GM23248 (cell line): Measurements from ENCODE around the gene SLC46A2. TPM values are rescaled to one million over a fixed set of nuclear protein-coding genes. Genes with fewer than 3 reads are reported as not detected.

Experiments
- DNase-seq: peaks from one replicate; pipeline ENCODE4 v3.0.0-alpha.2; 2015
- H2AFZ ChIP-seq: fragments of 200-600 bp; sonication (generic); 2 replicates; pipeline ENCODE4 v1.6.1; 2016; ENCODE audit warnings: antibody characterized with exemption
- H3F3A ChIP-seq: fragments of 200-600 bp; sonication (generic); 2 replicates; pipeline ENCODE4 v1.6.1; 2016; ENCODE audit warnings: mild to moderate bottlenecking, antibody characterized with exemption, mixed run types; ENCODE audit not compliant: insufficient read depth
- H3K27ac ChIP-seq: fragments of 200-600 bp; sonication (generic); 2 replicates; pipeline ENCODE4 v1.5.1; 2016; ENCODE audit warnings: mild to moderate bottlenecking
- H3K27me3 ChIP-seq: fragments of 200-600 bp; sonication (generic); replicated peaks from 2 replicates; pipeline ENCODE4 v1.6.1; 2016; ENCODE audit warnings: mild to moderate bottlenecking; ENCODE audit not compliant: insufficient read depth
- H3K36me3 ChIP-seq: fragments of 200-600 bp; sonication (generic); 2 replicates; pipeline ENCODE4 v1.6.1; 2016; ENCODE audit warnings: low read depth, mild to moderate bottlenecking
- H3K4me1 ChIP-seq: fragments of 200-600 bp; sonication (generic); 2 replicates; pipeline ENCODE4 v1.6.1; 2016; ENCODE audit warnings: mild to moderate bottlenecking; ENCODE audit not compliant: insufficient read depth
- H3K4me2 ChIP-seq: fragments of 200-600 bp; sonication (generic); one replicate; pipeline ENCODE4 v1.6.1; 2016; ENCODE audit warnings: mild to moderate bottlenecking; ENCODE audit not compliant: unreplicated experiment
- H3K4me3 ChIP-seq: fragments of 200-600 bp; sonication (generic); 2 replicates; pipeline ENCODE4 v1.5.1; 2016; ENCODE audit warnings: mild to moderate bottlenecking
- H3K79me2 ChIP-seq: fragments of 200-600 bp; sonication (generic); 2 replicates; pipeline ENCODE4 v1.6.1; 2016; ENCODE audit warnings: mild to moderate bottlenecking; ENCODE audit not compliant: insufficient read depth
- H3K9ac ChIP-seq: fragments of 200-600 bp; sonication (generic); 2 replicates; pipeline ENCODE4 v1.6.1; 2016; ENCODE audit warnings: mild to moderate bottlenecking
- H3K9me2 ChIP-seq: fragments of 200-600 bp; sonication (generic); 2 replicates; pipeline ENCODE4 v1.6.1; 2016; ENCODE audit warnings: mixed run types, mild to moderate bottlenecking, moderate library complexity; ENCODE audit not compliant: insufficient read depth
- H3K9me3 ChIP-seq: fragments of 200-600 bp; sonication (generic); one replicate; pipeline ENCODE4 v1.6.1; 2017; ENCODE audit warnings: low read depth
- H4K20me1 ChIP-seq: fragments of 200-600 bp; sonication (generic); 2 replicates; pipeline ENCODE4 v1.6.0; 2016; ENCODE audit not compliant: insufficient read depth
- EZH2 ChIP-seq: fragments of 200-600 bp; sonication (generic); IDR thresholded peaks from 2 replicates; pipeline ENCODE4 v1.6.1; 2018; ENCODE audit warnings: antibody characterized with exemption, mild to moderate bottlenecking; ENCODE audit not compliant: insufficient read depth, poor library complexity, severe bottlenecking
- EZH2phosphoT487 ChIP-seq: fragments of 200-600 bp; sonication (generic); IDR thresholded peaks from 2 replicates; pipeline ENCODE4 v1.6.1; 2018; ENCODE audit warnings: antibody characterized with exemption, moderate library complexity, mild to moderate bottlenecking, low read depth; ENCODE audit not compliant: insufficient read depth
- WGBS, 2 experiments: methylation state at CpG; one replicate each; pipeline ENCODE4 v1.1.6; 2015 to 2017; ENCODE audit warnings: low lambda C conversion rate in 2 of 2, low coverage in 1 of 2; ENCODE audit errors: missing lambda C conversion rate in 2 of 2; 5-methylcytosine and 5-hydroxymethylcytosine counted together
- in situ Hi-C: fragments of 300-500 bp; cut with MboI; formaldehyde crosslinking; loops from 2 replicates; pipeline ENCODE4 v1.15.0; 2020
- polyA plus RNA-seq: library from polyadenylated mRNA; unstranded; fragments of >200 nt; fragmentation: Nextera tagmentation; extraction: Ambion mirVana; gene quantifications from 2 replicates; pipeline ENCODE4 v1.2.1, GENCODE V29; 2016
- total RNA-seq: library from RNA; depleted of rRNA; stranded (reverse); fragments of >200 nt; shearing (Covaris generic); gene quantifications from 2 replicates; pipeline ENCODE4 v1.2.3, GENCODE V29; 2014

Gene SLC46A2
- total and polyA plus RNA-seq, 2 experiments from 2014 or later = not detected

DNA sequence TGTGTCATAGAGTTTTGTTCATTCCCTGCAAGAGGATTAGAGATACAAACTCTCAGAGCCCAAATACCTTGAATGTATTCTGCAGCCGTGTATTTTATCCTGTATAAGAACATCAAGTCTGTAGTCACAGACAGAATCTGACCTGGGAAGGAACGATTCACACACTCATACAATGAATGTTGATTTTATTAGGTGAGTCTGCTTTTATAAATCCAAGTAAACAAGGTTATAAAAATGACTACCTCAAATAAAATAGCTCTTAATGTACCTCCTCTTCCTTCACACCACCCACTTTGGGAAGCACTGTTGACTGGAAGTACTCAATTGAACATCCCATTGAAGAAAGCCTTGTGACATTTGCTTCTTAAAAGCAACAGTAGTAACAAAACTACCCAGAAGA, 11.9 kb downstream of the SLC46A2 start:
- in situ Hi-C loops = no loop called here
- 96% methylated on average over 2 of the region's 2 CpGs for WGBS, 2 experiments
- TF ChIP-seq EZH2 (no peak), EZH2phosphoT487 (no peak)

DNA sequence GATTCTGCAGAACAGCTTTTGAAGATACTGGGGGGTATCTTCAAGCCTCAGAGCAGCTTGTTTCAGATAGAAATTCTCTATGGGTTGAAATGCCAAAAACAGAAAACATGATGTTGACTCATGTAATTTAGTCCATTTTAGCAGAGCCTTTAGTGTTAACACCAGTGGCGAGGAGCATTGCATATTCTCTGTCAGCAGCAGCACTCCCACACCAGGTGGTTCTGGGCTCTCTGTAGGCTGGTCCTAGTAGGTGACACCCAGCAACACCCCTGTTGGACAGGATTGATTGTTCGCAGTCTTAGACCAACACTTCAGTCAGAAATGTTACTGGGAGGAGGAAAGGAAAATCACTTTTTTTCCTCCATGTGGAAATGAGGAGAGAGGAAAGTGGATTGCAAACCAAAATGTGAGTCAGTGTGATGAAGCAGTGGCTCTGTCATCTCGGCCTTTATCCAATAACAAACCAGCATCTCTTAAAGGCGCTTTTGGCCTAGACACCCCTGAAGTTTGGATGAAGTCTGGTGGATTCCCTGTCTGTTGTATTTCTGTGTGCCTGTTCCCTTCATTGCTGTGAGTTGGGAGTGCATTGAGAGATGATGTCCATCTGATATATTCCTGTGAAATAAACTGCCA, 16.8 kb downstream of the SLC46A2 start:
- peak overlapping the region; percentile 33; the same call in 1 of the 2 replicates for H3K27ac ChIP-seq
- no peak overlapping the region for H2AFZ ChIP-seq
- no peaks in the 10 kb centered on the region for H4K20me1 ChIP-seq
- H3K9ac ChIP-seq = no peak overlapping the region; the same call in 1 of the 2 replicates
- WGBS, 2 experiments = 84 to 89% methylated on average over 4 of the region's 4 CpGs
- in situ Hi-C loops = no loop called here
- H3K4me3 ChIP-seq = no peak overlapping the region
- H3K79me2 ChIP-seq = no peaks in the 10 kb centered on the region; the same call in 1 of the 2 replicates
- no peaks in the 10 kb centered on the region for H3K9me2 ChIP-seq
- H3K27me3 ChIP-seq = no peaks in the 10 kb centered on the region
- TF ChIP-seq EZH2phosphoT487 (no peak), EZH2 (no peak)
- H3F3A ChIP-seq = peaks cover 17% of the 10 kb centered on the region; the same call in 1 of the 2 replicates
- H3K36me3 ChIP-seq = peaks cover 39% of the 10 kb centered on the region
- peak; percentile 57 for DNase-seq
- H3K4me2 ChIP-seq = no peak overlapping the region
- H3K9me3 ChIP-seq = no peaks in the 10 kb centered on the region
- H3K4me1 ChIP-seq = peaks cover 8% of the 10 kb centered on the region; the same call in 1 of the 2 replicates

More for the DNA sequence above, 11.9 kb downstream of the SLC46A2 start:
- Histone ChIP-seq H3K36me3 (peaks cover 24% of the 10 kb centered on the region), H3K27ac (no peak overlapping the region), H3K4me3 (no peak overlapping the region), H3K4me1 (peaks cover 16% of the 10 kb centered on the region), H4K20me1 (no peaks in the 10 kb centered on the region), H3K27me3 (no peaks in the 10 kb centered on the region), H3K9me2 (no peaks in the 10 kb centered on the region), H3K4me2 (no peak overlapping the region), H2AFZ (no peak overlapping the region), H3F3A (peaks cover 22% of the 10 kb centered on the region; the same call in 1 of the 2 replicates), H3K9me3 (no peaks in the 10 kb centered on the region), H3K9ac (no peak overlapping the region), H3K79me2 (no peaks in the 10 kb centered on the region)
- DNase-seq = no peak

DNA sequence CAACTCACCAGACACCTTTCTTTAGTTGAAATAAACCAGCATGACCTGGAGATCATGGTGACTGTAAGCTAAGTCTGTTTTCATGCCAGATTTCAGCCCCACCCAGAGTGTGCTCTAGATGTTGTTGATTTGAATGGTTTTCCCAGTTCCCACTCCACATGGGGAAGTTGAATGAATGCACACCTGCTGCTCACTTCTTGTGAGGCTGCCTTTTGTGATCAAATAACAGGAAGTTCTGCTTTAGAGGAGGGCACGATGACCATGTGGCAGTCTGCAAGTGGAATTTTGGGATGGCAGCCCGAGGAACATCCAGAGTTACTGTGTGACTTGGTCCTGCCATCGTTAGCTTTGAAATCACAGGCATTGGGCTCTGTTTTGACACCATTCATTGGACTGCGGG, 18.7 kb downstream of the SLC46A2 start:
- H3K9me2 ChIP-seq = no peaks in the 10 kb centered on the region
- in situ Hi-C loops = no loop called here

DNA sequence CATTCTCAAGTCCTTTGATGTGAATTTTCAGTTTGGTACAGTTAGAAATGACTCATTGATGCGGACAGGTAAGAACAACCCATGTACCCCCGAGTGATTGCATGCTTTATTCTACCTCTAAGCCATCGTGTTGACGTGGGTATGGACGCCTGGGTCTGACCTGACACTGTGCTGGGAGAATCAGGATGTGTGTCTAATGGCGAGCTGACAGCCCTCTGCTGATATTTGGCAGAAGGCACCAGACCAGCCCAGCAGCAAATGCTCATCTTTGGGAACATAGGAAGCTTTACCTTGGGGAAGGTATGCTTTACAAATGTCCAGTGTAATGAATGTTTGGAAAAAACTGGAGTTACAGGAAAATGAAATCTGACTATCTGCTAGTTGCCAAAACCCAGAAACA, 20.1 kb downstream of the SLC46A2 start:
- Histone ChIP-seq H2AFZ (no peak overlapping the region), H3K27ac (no peak overlapping the region), H3K4me3 (no peak overlapping the region), H3K9me3 (no peaks in the 10 kb centered on the region), H3K9me2 (no peaks in the 10 kb centered on the region), H3K36me3 (peaks cover 25% of the 10 kb centered on the region), H3K9ac (no peak overlapping the region), H3F3A (peaks cover 32% of the 10 kb centered on the region), H3K4me1 (peaks cover 19% of the 10 kb centered on the region), H3K79me2 (no peaks in the 10 kb centered on the region; the same call in 1 of the 2 replicates), H3K27me3 (no peaks in the 10 kb centered on the region), H3K4me2 (no peak overlapping the region), H4K20me1 (no peaks in the 10 kb centered on the region)
- no peak for DNase-seq
- 89 to 90% methylated on average over 6 of the region's 6 CpGs for WGBS, 2 experiments
- in situ Hi-C loops = no loop called here
- TF ChIP-seq EZH2phosphoT487 (no peak), EZH2 (no peak)

More for the DNA sequence above, 18.7 kb downstream of the SLC46A2 start:
- Histone ChIP-seq H3K4me3 (no peak overlapping the region), H3K4me1 (peaks cover 19% of the 10 kb centered on the region), H2AFZ (no peak overlapping the region), H3K9ac (no peak overlapping the region), H3K4me2 (no peak overlapping the region), H3K9me3 (no peaks in the 10 kb centered on the region), H3F3A (peaks cover 32% of the 10 kb centered on the region), H3K27ac (no peak overlapping the region), H3K79me2 (no peaks in the 10 kb centered on the region; the same call in 1 of the 2 replicates), H3K36me3 (peaks cover 32% of the 10 kb centered on the region), H3K27me3 (no peaks in the 10 kb centered on the region), H4K20me1 (no peaks in the 10 kb centered on the region)
- TF ChIP-seq EZH2 (no peak), EZH2phosphoT487 (no peak)
- no peak for DNase-seq
- 67 to 69% methylated on average over 4 of the region's 4 CpGs for WGBS, 2 experiments
